ENCODE measurements around the gene ZG16. TPM values are rescaled to one million over a fixed set of nuclear protein-coding genes. Genes with fewer than 3 reads are reported as not detected.

The ZG16 gene
- total RNA-seq, 1 donor from 2014 or later: not detected

DNA sequence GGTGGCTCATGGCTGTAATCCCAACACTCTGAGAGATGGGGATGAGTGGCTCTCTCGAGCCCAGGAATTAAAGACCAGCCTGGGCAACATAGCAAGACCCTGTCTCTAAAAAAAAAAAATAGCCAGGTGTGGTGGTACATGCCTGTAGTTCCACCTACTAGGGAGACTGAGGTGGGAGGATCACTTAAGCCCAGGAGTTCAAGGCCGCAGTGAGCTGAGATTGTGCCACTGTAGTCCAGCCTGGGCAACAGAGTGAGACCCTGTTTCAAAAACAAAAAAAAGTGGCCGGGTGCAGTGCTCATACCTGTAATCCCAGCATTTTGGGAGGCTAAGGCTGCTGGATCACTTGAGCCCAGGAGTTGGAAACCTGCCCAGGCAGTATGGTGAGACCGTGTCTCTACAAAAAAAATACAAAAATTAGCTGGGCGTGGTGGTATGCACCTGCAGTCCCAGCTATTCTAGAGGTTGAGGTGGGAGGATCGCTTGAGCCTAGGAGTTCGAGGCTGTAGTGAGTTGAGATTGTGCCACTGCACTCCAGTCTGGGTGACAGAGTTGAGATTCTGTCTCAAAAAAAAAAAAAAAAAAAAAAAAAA, 35.3 kb upstream of the ZG16 start:
- no peak overlapping the region for H3K4me3 Mint-ChIP-seq (ENCODE audit: unreplicated experiment)
- no peaks in the 10 kb centered on the region for H3K36me3 Mint-ChIP-seq (ENCODE audit: unreplicated experiment)
- H3K27ac Mint-ChIP-seq (ENCODE audit: unreplicated experiment): no peak overlapping the region
- no peaks in the 10 kb centered on the region for H3K4me1 Mint-ChIP-seq (ENCODE audit: unreplicated experiment)
- H3K9me3 Mint-ChIP-seq (ENCODE audit: unreplicated experiment): no peaks in the 10 kb centered on the region
- H3K27me3 Mint-ChIP-seq (ENCODE audit: unreplicated experiment): peaks cover 35% of the 10 kb centered on the region
- TF ChIP-seq, protein P1, sequence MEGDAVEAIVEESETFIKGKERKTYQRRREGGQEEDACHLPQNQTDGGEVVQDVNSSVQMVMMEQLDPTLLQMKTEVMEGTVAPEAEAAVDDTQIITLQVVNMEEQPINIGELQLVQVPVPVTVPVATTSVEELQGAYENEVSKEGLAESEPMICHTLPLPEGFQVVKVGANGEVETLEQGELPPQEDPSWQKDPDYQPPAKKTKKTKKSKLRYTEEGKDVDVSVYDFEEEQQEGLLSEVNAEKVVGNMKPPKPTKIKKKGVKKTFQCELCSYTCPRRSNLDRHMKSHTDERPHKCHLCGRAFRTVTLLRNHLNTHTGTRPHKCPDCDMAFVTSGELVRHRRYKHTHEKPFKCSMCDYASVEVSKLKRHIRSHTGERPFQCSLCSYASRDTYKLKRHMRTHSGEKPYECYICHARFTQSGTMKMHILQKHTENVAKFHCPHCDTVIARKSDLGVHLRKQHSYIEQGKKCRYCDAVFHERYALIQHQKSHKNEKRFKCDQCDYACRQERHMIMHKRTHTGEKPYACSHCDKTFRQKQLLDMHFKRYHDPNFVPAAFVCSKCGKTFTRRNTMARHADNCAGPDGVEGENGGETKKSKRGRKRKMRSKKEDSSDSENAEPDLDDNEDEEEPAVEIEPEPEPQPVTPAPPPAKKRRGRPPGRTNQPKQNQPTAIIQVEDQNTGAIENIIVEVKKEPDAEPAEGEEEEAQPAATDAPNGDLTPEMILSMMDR (IDR thresholded peaks at IDR 0.05): no peak
- no peak for DNase-seq (ENCODE audit: extremely low spot score, unreplicated experiment)

DNA sequence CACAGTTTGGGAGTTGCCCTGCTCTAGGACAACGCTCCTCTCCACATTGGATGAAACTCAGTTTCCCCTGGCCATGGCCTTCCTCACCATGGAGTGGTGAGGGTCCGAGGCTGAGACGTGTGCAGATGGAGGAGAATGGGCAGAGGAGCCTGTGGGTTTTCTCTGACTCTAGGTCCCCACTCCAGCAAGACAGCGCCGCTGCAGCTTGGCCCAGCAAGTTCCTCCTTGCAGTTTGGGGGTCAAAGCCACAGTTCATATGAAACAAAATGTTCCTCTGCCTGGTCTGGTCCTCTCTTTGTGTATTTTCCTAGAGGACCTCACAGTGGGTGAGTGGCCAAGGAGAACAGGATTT, 34.6 kb upstream of the ZG16 start:
- no peak overlapping the region for H3K4me3 Mint-ChIP-seq (ENCODE audit: unreplicated experiment)
- H3K27ac Mint-ChIP-seq (ENCODE audit: unreplicated experiment): no peak overlapping the region
- TF ChIP-seq, protein P1 (IDR thresholded peaks at IDR 0.05): no peak
- no peaks in the 10 kb centered on the region for H3K4me1 Mint-ChIP-seq (ENCODE audit: unreplicated experiment)
- DNase-seq (ENCODE audit: extremely low spot score, unreplicated experiment): no peak
- H3K9me3 Mint-ChIP-seq (ENCODE audit: unreplicated experiment): no peaks in the 10 kb centered on the region
- no peaks in the 10 kb centered on the region for H3K36me3 Mint-ChIP-seq (ENCODE audit: unreplicated experiment)
- H3K27me3 Mint-ChIP-seq (ENCODE audit: unreplicated experiment): peaks cover 28% of the 10 kb centered on the region

DNA sequence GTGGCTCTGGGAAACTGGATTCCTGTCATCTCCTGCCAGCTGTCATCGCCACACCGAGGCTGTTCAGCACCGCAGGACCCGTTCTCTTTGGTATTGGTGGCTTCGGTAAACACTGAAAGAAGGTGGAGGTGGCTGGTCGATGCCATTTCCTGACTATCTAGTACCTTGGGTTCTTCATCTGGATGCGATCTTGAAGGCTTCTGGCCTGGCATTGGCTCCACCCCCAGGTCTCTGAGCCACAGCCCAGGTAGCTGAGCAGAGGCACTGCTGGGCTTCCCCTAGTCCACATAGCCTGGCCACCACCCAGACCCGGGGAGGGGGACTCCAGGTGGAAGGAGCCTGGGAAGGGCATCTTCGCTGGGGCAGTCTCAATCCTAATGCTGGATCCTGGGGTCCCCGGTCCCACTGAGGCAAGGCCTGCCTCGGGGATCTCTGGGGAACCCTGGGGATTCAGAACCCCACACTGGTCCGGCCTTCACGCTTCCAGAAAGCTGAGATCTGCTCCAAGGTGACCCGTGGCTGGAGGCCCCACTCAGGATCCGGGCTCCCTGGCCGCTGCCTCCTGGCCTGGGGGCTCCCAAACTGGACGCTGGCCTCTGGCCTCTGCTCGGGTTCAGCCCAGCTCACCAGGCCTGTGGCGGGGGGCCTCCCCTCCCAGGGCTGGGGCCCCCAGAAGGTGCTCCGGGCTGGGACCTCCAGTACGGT, 34.1 kb upstream of the ZG16 start:
- Mint-ChIP-seq H3K27ac (ENCODE audit: unreplicated experiment) (no peak overlapping the region), H3K4me3 (ENCODE audit: unreplicated experiment) (no peak overlapping the region)

DNA sequence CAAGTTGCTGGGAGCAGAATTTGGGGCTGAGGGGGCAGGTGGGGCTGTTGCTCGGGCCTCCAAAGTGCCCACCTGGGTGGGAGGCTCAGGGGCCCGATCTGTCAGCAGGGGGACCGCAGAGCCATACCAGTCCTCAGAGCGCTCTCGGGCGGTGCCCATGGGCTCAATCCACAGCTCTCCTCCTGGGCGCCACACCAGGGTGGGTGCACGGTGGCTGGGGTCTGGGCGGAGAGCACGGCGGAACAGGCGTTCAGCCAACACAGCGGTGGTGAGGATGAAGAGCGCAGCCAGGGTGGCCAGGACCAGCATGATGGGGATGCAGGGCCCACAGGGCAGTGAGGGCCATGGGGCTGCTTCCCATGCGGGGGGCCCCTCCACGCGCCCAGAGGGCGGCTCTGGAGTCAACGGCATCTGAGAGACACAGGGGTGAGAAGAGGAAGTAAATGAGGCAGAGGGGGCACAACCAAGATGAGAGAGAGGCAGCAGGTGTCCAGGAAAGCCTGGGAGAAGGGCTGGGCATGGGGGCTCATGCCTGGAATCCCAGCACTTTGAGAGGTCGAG, 33.4 kb upstream of the ZG16 start:
- Mint-ChIP-seq H3K4me1 (ENCODE audit: unreplicated experiment) (no peaks in the 10 kb centered on the region), H3K9me3 (ENCODE audit: unreplicated experiment) (no peaks in the 10 kb centered on the region), H3K4me3 (ENCODE audit: unreplicated experiment) (no peak overlapping the region), H3K36me3 (ENCODE audit: unreplicated experiment) (no peaks in the 10 kb centered on the region), H3K27me3 (ENCODE audit: unreplicated experiment) (peaks cover 27% of the 10 kb centered on the region), H3K27ac (ENCODE audit: unreplicated experiment) (no peak overlapping the region)
- TF ChIP-seq, protein P1 (IDR thresholded peaks at IDR 0.05): no peak
- DNase-seq (ENCODE audit: extremely low spot score, unreplicated experiment): no peak

More for the DNA sequence above, 34.1 kb upstream of the ZG16 start:
- DNase-seq (ENCODE audit: extremely low spot score, unreplicated experiment): no peak
- Mint-ChIP-seq H3K9me3 (ENCODE audit: unreplicated experiment) (no peaks in the 10 kb centered on the region), H3K27me3 (ENCODE audit: unreplicated experiment) (peaks cover 27% of the 10 kb centered on the region), H3K4me1 (ENCODE audit: unreplicated experiment) (no peaks in the 10 kb centered on the region), H3K36me3 (ENCODE audit: unreplicated experiment) (no peaks in the 10 kb centered on the region)
- TF ChIP-seq, protein P1 (IDR thresholded peaks at IDR 0.05): no peak

DNA sequence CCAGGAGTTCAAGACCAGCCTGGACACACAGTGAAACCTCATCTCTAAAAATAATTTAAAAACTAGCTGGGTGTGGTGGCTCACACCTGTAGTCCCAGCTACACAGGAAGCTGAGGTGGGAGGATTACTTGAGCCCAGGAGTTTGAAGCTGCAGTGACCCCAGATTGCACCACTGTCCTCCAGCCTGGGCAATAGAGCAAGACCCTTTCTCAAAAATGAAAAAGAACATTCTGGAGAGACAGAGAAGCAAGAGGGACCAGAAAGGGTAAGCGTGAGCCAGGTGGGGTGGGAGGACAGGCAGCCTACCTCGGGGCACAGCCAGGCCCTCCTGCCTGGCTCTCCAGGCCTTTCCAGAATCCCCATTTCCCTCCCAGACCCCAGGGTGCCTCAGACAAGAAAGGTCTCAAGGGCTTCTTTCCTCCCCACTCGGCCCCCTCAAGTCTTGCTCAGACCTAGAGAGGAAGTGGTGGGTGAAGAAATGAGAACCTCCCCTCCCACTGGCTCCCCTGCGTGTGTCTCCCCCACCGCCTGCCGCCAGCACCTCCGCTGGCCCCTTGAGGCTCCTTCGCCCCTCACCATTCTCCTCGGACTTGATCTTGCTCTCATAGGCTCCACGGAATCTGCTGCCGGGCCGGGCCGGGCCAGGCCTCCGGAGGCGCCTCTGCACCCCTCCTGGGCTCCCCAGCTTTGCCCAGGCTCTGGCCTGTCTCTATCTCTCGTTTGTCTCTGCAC, 32.8 kb upstream of the ZG16 start:
- no peak overlapping the region for H3K27ac Mint-ChIP-seq (ENCODE audit: unreplicated experiment)
- DNase-seq (ENCODE audit: extremely low spot score, unreplicated experiment): no peak
- TF ChIP-seq, protein P1 (IDR thresholded peaks at IDR 0.05): no peak
- H3K9me3 Mint-ChIP-seq (ENCODE audit: unreplicated experiment): no peaks in the 10 kb centered on the region
- H3K36me3 Mint-ChIP-seq (ENCODE audit: unreplicated experiment): no peaks in the 10 kb centered on the region
- H3K4me3 Mint-ChIP-seq (ENCODE audit: unreplicated experiment): no peak overlapping the region
- no peaks in the 10 kb centered on the region for H3K4me1 Mint-ChIP-seq (ENCODE audit: unreplicated experiment)
- H3K27me3 Mint-ChIP-seq (ENCODE audit: unreplicated experiment): peaks cover 21% of the 10 kb centered on the region
